AG09309 (cell line): ENCODE measurements around the gene SGPL1.

Source experiments
- DNase-seq: peaks from one replicate; pipeline ENCODE4 v3.0.0-alpha.2; 2010; ENCODE audit warnings: low read depth
- H3K4me3 ChIP-seq: 2 replicates; pipeline ENCODE4 v1.5.1; 2011; ENCODE audit warnings: mild to moderate bottlenecking, low read depth, low read length, moderate library complexity; ENCODE audit not compliant: control insufficient read depth
- TF ChIP-seq, protein P1 (sequence below): IDR thresholded peaks from 2 replicates; pipeline ENCODE4 v1.5.1; 2011; ENCODE audit warnings: mild to moderate bottlenecking, low read depth, low read length, inconsistent platforms; ENCODE audit not compliant: insufficient read depth, control insufficient read depth; ENCODE audit errors: missing control alignments

The SGPL1 gene

DNA sequence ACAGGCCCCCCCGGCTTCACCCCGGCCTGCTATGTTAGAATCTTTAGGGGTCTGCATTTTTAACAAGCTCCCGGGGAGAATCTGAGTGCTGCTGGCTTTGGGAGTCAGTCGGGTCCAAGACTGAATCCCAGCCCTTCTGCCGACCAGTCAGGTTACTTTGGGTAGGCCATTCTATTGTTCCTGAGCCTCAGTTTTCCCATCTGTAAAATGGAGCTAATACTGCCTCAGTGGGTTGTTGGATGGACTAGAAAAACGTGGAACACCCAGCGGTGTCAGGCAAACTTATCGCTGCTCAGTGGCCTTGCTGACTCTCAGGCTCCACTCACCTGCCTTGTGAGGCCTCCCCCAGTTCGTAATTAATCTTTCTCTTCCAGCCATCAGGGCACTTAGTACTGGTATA lies 42.3 kb upstream of the SGPL1 start:
- no peak overlapping the region for H3K4me3 ChIP-seq
- TF ChIP-seq, protein P1, sequence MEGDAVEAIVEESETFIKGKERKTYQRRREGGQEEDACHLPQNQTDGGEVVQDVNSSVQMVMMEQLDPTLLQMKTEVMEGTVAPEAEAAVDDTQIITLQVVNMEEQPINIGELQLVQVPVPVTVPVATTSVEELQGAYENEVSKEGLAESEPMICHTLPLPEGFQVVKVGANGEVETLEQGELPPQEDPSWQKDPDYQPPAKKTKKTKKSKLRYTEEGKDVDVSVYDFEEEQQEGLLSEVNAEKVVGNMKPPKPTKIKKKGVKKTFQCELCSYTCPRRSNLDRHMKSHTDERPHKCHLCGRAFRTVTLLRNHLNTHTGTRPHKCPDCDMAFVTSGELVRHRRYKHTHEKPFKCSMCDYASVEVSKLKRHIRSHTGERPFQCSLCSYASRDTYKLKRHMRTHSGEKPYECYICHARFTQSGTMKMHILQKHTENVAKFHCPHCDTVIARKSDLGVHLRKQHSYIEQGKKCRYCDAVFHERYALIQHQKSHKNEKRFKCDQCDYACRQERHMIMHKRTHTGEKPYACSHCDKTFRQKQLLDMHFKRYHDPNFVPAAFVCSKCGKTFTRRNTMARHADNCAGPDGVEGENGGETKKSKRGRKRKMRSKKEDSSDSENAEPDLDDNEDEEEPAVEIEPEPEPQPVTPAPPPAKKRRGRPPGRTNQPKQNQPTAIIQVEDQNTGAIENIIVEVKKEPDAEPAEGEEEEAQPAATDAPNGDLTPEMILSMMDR = no peak
- DNase-seq = no peak

DNA sequence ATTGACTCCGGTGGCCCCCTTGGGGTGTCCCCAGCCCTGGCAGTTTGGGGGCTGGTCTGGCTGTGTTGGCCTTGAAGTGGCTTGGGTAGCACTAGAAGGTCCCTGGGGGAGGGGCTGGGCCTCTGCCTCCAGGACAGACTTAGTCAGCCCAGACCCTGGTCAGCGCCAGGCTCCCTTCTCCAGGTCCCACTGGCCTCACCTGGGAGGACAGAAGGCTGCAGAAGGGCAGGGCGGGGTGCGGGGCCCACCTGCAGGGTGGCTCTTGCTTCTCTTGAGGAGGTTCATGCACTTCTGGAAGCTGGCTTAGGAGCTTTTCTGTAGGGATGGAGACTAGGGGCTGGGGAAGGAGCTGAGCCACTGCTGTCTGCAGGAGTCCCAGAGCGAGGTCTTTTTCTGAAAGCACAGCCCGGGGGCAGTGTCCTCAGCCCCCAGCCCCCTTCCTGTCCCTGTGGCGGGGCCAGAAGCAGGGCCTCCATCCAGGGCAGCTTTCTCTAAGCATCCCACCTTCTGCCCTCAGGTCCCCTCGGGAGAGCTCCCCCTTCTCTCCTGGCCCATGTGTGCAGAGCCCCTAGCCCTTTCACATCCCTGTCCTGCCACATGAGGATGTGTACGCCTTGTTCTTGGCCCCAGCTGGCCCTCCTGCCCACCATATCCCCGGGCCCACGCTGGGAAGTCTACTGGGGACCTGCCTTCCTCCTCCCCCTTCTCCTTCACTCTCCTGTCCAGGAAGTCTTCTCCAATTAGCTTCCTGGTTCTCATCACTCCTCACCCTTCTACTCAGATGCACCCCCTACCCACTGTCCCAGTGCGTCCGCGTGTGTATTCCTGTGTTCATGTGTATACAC lies 41.6 kb upstream of the SGPL1 start:
- DNase-seq = no peak
- H3K4me3 ChIP-seq = no peak overlapping the region
- TF ChIP-seq, protein P1 = no peak

DNA sequence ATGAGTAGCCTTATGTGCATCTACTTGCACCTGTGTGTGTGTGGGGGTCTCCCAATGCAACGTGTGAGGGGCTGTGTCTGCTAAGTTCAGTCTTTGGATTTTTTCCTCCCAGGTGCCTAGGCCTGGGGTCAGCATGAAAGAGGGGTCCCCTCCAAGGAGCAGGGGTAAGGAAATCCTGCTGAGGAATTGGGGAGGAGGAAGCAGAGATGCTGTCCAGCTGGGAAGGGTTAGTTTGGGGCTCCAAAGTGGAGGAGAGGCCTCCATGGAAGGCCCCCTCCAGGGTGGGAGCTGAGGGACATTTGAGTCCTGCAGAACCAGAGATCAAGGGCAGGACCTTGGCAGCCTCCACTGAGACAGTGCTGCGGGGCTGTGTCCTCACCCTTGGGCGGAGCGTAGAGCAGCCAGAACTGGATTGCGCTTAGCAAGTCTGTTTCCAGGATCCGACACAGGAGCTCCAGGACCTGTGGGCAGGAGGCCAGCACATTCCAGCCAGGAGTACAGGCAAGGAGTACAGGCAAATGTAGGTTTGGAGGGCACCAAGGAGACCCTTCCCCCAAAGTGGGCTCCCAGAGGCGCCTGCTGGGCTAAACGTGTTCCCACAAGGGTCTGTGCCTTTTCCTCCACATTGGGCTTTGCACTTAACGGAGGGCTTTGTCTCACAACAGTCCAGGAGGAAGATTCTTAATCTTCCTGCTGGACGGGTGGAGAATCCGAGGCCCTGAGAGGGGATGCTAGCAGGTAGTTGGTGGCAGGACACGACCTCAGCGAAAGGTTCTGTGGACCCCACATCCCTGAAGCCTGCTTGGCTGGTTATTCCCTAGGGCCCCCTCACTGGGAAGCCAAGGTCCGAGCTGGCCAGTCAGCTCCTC lies 40.7 kb upstream of the SGPL1 start:
- DNase-seq = no peak
- no peak overlapping the region for H3K4me3 ChIP-seq
- TF ChIP-seq, protein P1 = no peak

DNA sequence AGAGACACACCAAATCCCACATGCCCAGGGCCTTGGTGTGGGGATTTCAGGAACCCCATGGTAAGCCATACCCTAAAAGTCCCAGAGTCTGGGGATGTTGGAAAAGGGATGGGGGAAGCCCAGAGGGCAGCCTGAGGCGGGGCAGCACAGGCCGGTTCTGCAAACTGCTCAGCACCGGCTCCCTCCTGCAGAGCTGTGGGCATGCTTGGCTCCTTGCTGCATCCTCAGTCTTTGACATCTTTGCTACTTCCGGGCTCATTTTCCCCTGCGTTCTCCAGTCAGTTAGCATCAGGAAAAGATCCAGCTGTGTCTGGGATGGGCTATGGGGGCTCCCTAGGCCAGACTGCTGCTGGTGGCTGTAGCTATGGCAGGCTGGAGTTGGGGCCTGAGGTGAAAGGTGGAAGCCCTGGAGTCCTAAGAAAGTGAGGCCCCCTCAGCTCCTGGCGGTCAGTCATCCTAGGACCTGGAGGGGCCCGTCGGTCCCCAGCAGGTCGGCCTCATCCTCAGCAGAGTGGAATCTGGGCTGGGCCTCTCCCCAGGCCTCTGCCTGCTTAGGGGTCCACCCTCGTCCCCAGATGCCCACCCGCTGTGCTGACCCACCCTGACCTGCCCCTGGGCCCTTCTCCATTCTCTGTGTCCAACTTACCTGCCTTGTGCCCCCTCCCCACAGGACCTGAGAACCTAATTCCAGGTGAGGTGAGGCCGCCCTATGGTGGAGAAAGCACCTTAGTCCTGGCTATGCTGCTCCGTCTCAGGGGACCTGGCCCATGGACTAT lies 39.9 kb upstream of the SGPL1 start:
- H3K4me3 ChIP-seq = no peak overlapping the region
- DNase-seq = no peak
- TF ChIP-seq, protein P1 = no peak

DNA sequence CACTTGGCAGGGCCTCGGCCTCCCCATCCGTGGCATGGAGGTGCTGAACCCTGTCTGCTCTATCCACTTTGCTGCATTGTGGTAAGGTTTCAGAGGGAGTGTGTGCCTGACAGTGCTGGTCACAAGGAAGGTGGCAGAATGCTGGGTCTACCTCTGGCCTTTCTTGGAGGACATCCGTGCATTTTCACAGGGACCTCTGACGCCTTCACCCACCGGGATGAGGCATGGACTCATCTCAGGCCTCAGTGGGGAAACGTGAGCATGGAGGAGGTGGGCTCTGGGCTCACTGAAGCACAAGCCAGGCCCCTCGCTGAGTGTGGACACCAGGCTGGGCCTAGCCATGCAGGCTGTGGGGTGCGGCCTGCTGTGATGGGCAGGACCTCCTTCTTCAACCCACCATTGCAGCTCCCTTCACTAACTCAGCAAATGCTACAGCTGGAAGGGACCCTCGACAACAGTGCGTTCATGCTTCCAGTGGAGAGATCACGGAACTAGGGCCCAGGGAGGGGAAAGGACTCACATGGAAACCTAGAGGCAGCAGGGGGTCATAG lies 39.2 kb upstream of the SGPL1 start:
- no peak for DNase-seq

More for the DNA sequence above, 39.2 kb upstream of the SGPL1 start:
- TF ChIP-seq, protein P1 = no peak
- H3K4me3 ChIP-seq = no peak overlapping the region
